IPS-NIHi7 (cell line): Measurements from ENCODE around the gene KANSL1.
"Not testable (repeated sequence)": the region's sequence is repeated elsewhere in the genome, so short reads cannot be mapped to it uniquely, and the experiment has no call there.

Experiments
- DNase-seq: peaks from one replicate; pipeline ENCODE4 v3.0.0; 2012; ENCODE audit warnings: mixed read lengths; ENCODE audit errors: extremely low spot score

KANSL1 gene

DNA sequence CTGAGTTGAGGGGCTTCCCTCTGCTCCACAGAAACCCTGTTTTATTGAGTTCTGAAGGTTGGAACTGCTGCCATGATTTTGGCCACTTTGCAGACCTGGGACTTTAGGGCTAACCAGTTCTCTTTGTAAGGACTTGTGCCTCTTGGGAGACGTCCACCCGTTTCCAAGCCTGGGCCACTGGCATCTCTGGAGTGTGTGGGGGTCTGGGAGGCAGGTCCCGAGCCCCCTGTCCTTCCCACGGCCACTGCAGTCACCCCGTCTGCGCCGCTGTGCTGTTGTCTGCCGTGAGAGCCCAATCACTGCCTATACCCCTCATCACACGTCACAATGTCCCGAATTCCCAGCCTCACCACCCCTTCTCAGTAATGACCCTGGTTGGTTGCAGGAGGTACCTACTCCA is 168.2 kb downstream of the KANSL1 start:
- DNase-seq: no peak

DNA sequence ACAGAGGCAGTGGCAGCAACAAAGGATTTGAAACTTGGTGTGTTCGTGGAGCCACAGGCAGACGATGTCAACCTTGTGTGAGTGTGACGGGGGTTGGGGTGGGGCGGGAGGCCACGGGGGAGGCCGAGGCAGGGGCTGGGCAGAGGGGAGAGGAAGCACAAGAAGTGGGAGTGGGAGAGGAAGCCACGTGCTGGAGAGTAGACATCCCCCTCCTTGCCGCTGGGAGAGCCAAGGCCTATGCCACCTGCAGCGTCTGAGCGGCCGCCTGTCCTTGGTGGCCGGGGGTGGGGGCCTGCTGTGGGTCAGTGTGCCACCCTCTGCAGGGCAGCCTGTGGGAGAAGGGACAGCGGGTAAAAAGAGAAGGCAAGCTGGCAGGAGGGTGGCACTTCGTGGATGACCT is 168.6 kb downstream of the KANSL1 start:
- DNase-seq: no peak

- no peak for DNase-seq
Measured at GRCh38 chr17:46023783-46024388, 169.3 kb downstream of the KANSL1 start.

DNA sequence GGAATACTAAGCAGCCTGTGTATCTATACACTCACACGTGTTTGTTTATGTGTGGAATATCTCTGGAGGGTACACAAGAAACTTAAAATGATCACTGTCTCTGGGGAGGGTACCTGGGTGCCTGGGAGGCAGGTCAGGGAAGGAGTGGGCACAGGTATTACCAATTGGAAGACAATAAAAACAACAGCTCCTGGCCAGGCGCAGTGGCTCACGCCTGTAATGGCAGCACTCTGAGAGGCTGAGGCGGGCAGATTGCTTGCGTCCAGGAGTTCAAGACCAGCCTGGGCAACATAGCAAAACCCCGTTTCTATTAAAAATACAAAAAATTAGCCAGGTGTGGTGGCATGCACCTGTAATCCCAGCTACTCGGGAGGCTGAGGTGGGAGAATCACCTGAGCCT is 169.9 kb downstream of the KANSL1 start:
- not testable (repeated sequence) for DNase-seq

GRCh38 chr17:46020998-46021397 is 172.2 kb downstream of the KANSL1 start:
- DNase-seq: no peak

- no peak for DNase-seq
Measured at GRCh38 chr17:46020023-46020761, 173.0 kb downstream of the KANSL1 start.

GRCh38 chr17:46019408-46019925 is 173.8 kb downstream of the KANSL1 start:
- DNase-seq: not testable (repeated sequence)

GRCh38 chr17:46013502-46014165 is 179.6 kb downstream of the KANSL1 start:
- DNase-seq: no peak

DNA sequence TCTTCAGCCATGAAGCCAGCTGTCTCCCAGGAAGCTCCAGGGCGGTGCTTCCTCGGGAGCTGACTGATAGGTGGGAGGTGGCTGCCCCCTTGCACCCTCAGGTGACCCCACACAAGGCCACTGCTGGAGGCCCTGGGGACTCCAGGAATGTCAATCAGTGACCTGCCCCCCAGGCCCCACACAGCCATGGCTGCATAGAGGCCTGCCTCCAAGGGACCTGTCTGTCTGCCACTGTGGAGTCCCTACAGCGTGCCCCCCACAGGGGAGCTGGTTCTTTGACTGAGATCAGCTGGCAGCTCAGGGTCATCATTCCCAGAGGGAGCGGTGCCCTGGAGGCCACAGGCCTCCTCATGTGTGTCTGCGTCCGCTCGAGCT is 180.1 kb downstream of the KANSL1 start:
- DNase-seq: no peak

DNA sequence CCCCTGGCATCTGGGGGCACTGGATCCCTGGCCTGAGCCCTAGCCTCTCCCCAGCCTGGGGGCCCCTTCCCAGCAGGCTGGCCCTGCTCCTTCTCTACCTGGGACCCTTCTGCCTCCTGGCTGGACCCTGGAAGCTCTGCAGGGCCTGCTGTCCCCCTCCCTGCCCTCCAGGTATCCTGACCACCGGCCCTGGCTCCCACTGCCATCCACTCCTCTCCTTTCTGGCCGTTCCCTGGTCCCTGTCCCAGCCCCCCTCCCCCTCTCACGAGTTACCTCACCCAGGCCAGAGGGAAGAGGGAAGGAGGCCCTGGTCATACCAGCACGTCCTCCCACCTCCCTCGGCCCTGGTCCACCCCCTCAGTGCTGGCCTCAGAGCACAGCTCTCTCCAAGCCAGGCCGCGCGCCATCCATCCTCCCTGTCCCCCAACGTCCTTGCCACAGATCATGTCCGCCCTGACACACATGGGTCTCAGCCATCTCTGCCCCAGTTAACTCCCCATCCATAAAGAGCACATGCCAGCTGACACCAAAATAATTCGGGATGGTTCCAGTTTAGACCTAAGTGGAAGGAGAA is 180.6 kb downstream of the KANSL1 start:
- DNase-seq: no peak

DNA sequence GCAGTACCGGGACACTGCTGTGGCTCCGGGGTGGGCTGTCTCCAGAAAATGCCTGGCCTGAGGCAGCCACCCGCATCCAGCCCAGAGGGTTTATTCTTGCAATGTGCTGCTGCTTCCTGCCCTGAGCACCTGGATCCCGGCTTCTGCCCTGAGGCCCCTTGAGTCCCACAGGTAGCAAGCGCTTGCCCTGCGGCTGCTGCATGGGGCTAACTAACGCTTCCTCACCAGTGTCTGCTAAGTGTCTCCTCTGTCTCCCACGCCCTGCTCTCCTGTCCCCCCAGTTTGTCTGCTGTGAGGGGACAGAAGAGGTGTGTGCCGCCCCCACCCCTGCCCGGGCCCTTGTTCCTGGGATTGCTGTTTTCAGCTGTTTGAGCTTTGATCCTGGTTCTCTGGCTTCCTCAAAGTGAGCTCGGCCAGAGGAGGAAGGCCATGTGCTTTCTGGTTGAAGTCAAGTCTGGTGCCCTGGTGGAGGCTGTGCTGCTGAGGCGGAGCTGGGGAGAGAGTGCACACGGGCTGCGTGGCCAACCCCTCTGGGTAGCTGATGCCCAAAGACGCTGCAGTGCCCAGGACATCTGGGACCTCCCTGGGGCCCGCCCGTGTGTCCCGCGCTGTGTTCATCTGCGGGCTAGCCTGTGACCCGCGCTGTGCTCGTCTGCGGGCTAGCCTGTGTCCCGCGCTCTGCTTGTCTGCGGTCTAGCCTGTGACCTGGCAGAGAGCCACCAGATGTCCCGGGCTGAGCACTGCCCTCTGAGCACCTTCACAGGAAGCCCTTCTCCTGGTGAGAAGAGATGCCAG is 181.3 kb downstream of the KANSL1 start:
- no peak for DNase-seq

GRCh38 chr17:46010597-46011186 is 182.5 kb downstream of the KANSL1 start:
- peak; percentile 39 for DNase-seq

DNA sequence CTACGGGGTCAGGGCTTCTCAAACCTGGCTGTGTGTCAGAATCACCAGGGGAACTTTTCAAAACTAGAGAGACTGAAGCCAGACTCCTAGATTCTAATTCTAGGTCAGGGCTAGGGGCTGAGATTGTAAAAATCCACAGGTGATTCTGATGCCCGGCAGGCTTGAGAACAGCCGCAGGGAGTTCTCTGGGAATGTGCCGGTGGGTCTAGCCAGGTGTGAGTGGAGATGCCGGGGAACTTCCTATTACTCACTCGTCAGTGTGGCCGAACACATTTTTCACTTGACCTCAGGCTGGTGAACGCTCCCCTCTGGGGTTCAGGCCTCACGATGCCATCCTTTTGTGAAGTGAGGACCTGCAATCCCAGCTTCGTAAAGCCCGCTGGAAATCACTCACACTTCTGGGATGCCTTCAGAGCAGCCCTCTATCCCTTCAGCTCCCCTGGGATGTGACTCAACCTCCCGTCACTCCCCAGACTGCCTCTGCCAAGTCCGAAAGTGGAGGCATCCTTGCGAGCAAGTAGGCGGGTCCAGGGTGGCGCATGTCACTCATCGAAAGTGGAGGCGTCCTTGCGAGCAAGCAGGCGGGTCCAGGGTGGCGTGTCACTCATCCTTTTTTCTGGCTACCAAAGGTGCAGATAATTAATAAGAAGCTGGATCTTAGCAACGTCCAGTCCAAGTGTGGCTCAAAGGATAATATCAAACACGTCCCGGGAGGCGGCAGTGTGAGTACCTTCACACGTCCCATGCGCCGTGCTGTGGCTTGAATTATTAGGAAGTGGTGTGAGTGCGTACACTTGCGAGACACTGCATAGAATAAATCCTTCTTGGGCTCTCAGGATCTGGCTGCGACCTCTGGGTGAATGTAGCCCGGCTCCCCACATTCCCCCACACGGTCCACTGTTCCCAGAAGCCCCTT is 183.3 kb downstream of the KANSL1 start:
- no peak for DNase-seq

DNA sequence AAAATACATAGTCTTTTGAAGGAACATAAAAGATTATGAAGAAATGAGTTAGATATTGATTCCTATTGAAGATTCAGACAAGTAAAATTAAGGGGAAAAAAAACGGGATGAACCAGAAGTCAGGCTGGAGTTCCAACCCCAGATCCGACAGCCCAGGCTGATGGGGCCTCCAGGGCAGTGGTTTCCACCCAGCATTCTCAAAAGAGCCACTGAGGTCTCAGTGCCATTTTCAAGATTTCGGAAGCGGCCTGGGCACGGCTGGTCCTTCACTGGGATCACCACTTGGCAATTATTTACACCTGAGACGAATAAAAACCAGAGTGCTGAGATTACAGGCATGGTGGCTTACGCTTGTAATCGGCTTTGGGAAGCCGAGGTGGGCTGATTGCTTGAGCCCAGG is 184.6 kb downstream of the KANSL1 start:
- no peak for DNase-seq

GRCh38 chr17:46007461-46007965 is 185.7 kb downstream of the KANSL1 start:
- DNase-seq: no peak

DNA sequence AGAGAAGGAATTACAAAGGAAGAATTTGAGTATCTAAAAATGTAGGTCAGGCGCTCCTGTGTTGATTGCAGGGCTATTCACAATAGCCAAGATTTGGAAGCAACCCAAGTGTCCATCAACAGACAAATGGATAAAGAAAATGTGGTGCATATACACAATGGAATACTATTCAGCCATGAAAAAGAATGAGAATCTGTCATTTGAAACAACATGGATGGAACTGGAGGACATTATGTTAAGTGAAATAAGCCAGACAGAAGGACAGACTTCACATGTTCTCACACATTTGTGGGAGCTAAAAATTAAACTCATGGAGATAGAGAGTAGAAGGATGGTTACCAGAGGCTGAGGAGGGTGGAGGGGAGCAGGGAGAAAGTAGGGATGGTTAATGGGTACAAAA is 187.1 kb downstream of the KANSL1 start:
- DNase-seq: not testable (repeated sequence)

- no peak for DNase-seq
Measured at GRCh38 chr17:46003907-46004748, 189.1 kb downstream of the KANSL1 start.

GRCh38 chr17:46002973-46003316 is 190.3 kb downstream of the KANSL1 start:
- DNase-seq: no peak

GRCh38 chr17:46002311-46002972 is 190.8 kb downstream of the KANSL1 start:
- DNase-seq: peak; percentile 84
